GM12865 (cell line): ENCODE data around the gene KIF4B.
"Not testable (repeated sequence)": the region's sequence is repeated elsewhere in the genome, so short reads cannot be mapped to it uniquely, and the experiment has no call there.

ENCODE experiments used
- DNase-seq: peaks from one replicate; pipeline ENCODE4 v3.0.0; 2010; ENCODE audit warnings: low read depth
- H3K4me3 ChIP-seq: 2 replicates; pipeline ENCODE4 v1.5.1; 2011; ENCODE audit warnings: mild to moderate bottlenecking, low read depth, low read length, control low read depth
- TF ChIP-seq, protein P1 (sequence below): IDR thresholded peaks from 2 replicates; pipeline ENCODE4 v1.5.1; 2011; ENCODE audit warnings: low read length, control low read depth, low read depth, inconsistent platforms; ENCODE audit not compliant: insufficient read depth; ENCODE audit errors: missing control alignments

Gene KIF4B

DNA sequence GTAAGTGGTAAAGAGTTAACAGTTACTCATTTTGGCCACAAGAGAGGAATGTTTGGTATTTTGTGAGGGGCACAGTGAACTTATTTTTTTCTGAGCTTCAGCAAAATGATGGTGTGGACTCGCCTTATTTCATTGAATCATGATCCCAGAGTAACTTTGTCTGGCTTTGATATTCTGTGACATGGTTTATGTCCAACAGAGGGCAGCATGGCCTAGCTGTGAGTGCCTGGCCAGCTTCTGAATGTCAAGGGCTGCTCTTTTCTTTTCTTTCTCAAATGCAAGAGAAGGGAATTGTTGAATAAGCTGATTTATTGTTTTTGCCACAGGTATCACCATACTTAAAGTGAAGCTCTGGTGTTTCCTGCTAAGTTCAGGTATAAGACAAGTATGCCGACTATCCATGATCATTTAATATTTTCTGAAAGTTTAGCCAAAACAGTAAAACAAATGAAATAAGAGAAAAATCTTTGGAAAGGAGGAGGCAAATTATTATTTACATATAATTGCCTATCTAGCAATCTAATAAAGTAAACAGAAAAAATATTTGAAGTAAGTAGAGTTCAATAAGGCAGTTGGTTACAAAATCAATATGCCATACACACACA, 41.0 kb upstream of the KIF4B start:
- DNase-seq, result peak; percentile 30
- TF ChIP-seq, protein P1, sequence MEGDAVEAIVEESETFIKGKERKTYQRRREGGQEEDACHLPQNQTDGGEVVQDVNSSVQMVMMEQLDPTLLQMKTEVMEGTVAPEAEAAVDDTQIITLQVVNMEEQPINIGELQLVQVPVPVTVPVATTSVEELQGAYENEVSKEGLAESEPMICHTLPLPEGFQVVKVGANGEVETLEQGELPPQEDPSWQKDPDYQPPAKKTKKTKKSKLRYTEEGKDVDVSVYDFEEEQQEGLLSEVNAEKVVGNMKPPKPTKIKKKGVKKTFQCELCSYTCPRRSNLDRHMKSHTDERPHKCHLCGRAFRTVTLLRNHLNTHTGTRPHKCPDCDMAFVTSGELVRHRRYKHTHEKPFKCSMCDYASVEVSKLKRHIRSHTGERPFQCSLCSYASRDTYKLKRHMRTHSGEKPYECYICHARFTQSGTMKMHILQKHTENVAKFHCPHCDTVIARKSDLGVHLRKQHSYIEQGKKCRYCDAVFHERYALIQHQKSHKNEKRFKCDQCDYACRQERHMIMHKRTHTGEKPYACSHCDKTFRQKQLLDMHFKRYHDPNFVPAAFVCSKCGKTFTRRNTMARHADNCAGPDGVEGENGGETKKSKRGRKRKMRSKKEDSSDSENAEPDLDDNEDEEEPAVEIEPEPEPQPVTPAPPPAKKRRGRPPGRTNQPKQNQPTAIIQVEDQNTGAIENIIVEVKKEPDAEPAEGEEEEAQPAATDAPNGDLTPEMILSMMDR, result peak; percentile 46
- no peak overlapping the region for H3K4me3 ChIP-seq

DNA sequence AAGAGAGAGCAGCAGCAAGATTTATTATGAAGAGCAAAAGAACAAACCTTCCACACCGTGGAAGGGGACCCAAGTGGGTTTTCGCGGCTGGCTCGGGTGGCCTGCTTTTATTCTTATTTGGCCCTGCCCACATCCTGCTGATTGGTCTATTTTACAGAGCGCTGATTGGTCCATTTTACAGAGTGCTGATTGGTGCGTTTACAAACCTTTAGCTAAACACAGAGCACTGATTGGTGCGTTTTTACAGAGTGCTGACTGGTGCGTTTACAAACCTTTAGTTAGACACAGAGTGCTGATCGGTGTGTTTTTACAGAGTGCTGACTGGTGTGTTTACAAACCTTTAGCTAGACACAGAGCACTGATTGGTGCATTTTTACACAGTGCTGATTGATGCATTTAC, 37.5 kb upstream of the KIF4B start:
- not testable (repeated sequence) for DNase-seq

GRCh38 chr5:154977409-154977808, 36.1 kb upstream of the KIF4B start:
- no peak overlapping the region for H3K4me3 ChIP-seq
- DNase-seq, result peak; percentile 10
- TF ChIP-seq, protein P1, result no peak

More for the DNA sequence above, 37.5 kb upstream of the KIF4B start:
- H3K4me3 ChIP-seq, result not testable (repeated sequence)

DNA sequence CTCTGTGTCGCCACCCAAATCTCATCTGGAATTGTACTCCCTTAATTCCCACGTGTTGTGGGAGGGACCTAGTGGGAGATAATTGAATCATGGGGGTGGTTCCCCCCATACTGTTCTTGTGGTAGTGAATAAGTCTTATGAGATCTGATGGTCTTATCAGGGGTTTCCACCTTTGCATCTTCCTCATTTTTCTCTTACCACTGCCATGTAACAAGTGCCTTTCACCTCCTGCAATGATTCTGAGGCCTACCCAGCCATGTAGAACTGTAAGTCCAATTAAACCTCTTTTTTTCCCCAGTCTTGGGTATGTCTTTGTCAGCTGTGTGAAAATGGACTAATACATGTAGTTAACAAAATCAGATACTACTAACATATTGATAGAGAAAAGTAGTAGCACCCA, 35.3 kb upstream of the KIF4B start:
- not testable (repeated sequence) for H3K4me3 ChIP-seq, DNase-seq

DNA sequence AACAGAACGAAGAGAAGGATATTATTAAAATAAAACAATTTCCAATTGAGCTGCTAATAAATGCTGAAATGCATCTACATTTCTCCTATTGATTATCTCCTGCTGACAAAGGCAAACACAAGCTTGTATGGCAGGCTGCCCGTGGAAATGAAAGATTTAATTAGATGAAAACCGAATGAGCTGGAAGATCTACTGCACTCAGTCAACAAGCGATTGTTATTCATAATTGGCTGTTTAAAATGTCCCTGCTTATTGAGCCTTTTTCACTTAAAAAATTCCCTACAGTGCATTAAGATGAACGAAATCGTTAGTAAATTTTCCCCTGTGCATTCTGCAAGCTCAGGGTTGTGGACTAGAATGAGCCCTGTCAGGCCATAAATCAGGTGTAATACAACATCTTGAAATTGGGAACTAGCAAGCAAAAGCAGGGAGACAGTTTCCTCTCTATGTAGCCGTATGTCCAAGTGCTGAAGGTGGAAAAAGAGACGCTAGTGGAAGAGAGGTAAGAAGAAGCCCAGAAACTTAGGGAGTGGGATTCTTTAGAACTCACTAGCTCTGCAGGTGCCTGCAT, 28.5 kb upstream of the KIF4B start:
- TF ChIP-seq, protein P1, result no peak
- DNase-seq, result no peak

GRCh38 chr5:154986151-154986550, 27.4 kb upstream of the KIF4B start:
- no peak overlapping the region for H3K4me3 ChIP-seq
- TF ChIP-seq, protein P1, result no peak
- DNase-seq, result no peak

More for the DNA sequence above, 28.5 kb upstream of the KIF4B start:
- H3K4me3 ChIP-seq, result no peak overlapping the region

DNA sequence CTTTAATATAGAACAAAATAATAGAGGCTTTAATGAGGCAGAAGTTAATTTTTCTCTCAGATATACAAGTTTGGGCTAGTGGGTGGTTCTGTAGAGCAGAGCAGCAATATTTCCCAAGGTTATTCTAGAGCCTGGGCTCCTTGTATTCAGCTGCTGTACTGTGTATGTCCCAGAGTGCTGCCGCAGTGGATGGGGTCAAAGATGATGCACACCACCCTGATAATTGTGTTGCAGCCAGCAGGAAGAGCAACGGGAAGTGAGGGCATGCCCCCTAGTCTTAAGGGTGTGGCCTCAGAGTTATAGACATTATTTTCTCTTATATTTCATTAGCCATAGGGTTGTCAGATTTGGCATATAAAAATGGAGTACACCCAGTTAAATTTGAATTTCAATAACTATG, 23.9 kb upstream of the KIF4B start:
- no peak overlapping the region for H3K4me3 ChIP-seq
- DNase-seq, result no peak
- TF ChIP-seq, protein P1, result no peak

- H3K4me3 ChIP-seq, result no peak overlapping the region
- TF ChIP-seq, protein P1, result no peak
- DNase-seq, result no peak
Measured at GRCh38 chr5:154993461-154993860, 20.1 kb upstream of the KIF4B start.
